Tibial nerve (tissue), 4 donors: ENCODE measurements around the gene EEF1AKMT4. TPM values are rescaled to one million over a fixed set of nuclear protein-coding genes. Genes with fewer than 3 reads are reported as not detected.

Source experiments
- DNase-seq, 2 donors: peaks; one replicate each; pipeline ENCODE4 v3.0.0-alpha.2; 2019; ENCODE audit warnings: low spot score in 2 of 2
- H3K27ac ChIP-seq, 4 donors: fragments of 200-600 bp; sonication (generic) in 3 of 4; one replicate each; pipeline ENCODE4 v1.5.1; 2017 to 2019; ENCODE audit warnings: mild to moderate bottlenecking in 1 of 4
- H3K27me3 ChIP-seq, 2 donors: fragments of 200-600 bp; sonication (generic) in 1 of 2; one replicate each; pipeline versions ENCODE4 v1.5.1 to v1.6.0; 2017 to 2019
- H3K36me3 ChIP-seq, 3 donors: fragments of 200-600 bp; sonication (generic); one replicate each; pipeline ENCODE4 v1.5.1; 2018 to 2019
- H3K4me1 ChIP-seq, 4 donors: fragments of 200-600 bp; sonication (generic) in 3 of 4; one replicate each; pipeline ENCODE4 v1.5.1; 2017 to 2019
- H3K4me3 ChIP-seq, 4 donors: fragments of 200-600 bp; sonication (generic) in 3 of 4; one replicate each; pipeline ENCODE4 v1.5.1; 2017 to 2019; ENCODE audit warnings: mild to moderate bottlenecking in 1 of 4, moderate library complexity in 1 of 4
- H3K9me3 ChIP-seq, 4 donors: fragments of 200-600 bp; sonication (generic) in 3 of 4; one replicate each; pipeline ENCODE4 v1.5.1; 2017 to 2019
- EP300 ChIP-seq, 2 donors: sonication (generic); formaldehyde crosslinking; IDR thresholded peaks; one replicate each; pipeline ENCODE4 v1.6.1; 2017; ENCODE audit warnings: antibody characterized with exemption in 2 of 2, mild to moderate bottlenecking in 1 of 2
- POLR2A ChIP-seq, 2 donors: fragments of 450-650 bp; IDR thresholded peaks; one replicate each; pipeline ENCODE4 v1.6.1; 2017; ENCODE audit warnings: antibody characterized with exemption in 2 of 2, mild to moderate bottlenecking in 2 of 2, moderate library complexity in 2 of 2
- WGBS, 2 donors: methylation state at CpG; one replicate each; pipeline ENCODE4 v1.1.5; 2018; 5-methylcytosine and 5-hydroxymethylcytosine counted together
- total RNA-seq, 4 donors: library from RNA; depleted of rRNA; stranded (reverse); fragments of >200 nt; gene quantifications; one replicate each; pipeline ENCODE4 v1.1.0, GENCODE V29; 2016
- TF ChIP-seq, protein P1 (sequence below), 5 experiments: fragments of 200-600 bp in 3 of 5; fragments of 450-650 bp in 2 of 5; sonication (generic) in 3 of 5; IDR thresholded peaks; one replicate each; pipeline ENCODE4 v1.5.1; 2016 to 2019; ENCODE audit warnings: antibody characterized with exemption in 5 of 5, mild to moderate bottlenecking in 3 of 5, moderate library complexity in 2 of 5

The EEF1AKMT4 gene
- total RNA-seq, 4 donors from 2014 or later, result 0.98 to 4.8 (median 2.5) TPM

DNA sequence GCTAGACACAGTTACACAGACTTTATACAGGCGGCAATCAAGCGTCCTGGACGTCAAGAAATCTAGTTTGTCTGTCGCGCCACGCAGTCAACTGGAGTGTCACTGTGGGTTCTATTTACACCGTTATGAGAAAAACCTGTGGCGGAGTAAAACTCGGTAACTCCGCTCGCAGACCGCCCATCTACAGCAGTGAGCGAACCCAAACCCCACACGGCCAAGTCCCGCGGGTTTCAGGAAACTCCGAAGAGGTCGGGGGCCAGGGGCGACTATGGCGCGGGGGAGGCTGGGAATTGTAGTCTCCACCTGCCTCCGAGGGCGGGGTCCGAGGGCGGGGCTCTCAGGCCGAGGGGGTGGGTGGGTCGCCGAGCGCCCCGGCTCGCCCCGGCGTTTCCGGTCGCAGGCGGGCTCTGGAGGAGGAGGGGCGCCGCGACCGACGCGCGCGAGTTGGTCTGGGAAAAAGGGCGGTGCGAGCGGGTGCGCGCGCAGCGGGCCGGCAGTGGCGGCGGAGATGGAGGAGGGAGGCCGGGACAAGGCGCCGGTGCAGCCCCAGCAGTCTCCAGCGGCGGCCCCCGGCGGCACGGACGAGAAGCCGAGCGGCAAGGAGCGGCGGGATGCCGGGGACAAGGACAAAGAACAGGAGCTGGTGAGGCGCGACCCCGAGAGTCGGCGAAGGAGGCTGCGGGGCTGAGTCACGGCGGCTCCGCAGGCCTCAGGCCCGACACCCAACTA lies 49.5 kb downstream of the EEF1AKMT4 start, which contains the start of gene PSMD2:
TSS of gene PSMD2 (plus strand) at position 483 of the 729 bp plus-strand sequence. CDS start at position 509, 26 bp downstream.
- 0 to 1% methylated on average over 60 to 67 of the region's 78 CpGs for WGBS, 2 donors
- Histone ChIP-seq H3K36me3 (peaks cover 4 to 34% (median 21%) of the 10 kb centered on the region in 3 donors), H3K9me3 (no peaks in the 10 kb centered on the region), H3K4me1 (peaks cover 3 to 22% (median 10%) of the 10 kb centered on the region in 4 donors), H3K4me3 (peak within 1 kb of the TSS; percentile 66 to 90 (median 86)), H3K27me3 (no peaks in the 10 kb centered on the region), H3K27ac (peak within 1 kb of the TSS; percentile 63 to 91 (median 84))
- TF ChIP-seq, protein P1, sequence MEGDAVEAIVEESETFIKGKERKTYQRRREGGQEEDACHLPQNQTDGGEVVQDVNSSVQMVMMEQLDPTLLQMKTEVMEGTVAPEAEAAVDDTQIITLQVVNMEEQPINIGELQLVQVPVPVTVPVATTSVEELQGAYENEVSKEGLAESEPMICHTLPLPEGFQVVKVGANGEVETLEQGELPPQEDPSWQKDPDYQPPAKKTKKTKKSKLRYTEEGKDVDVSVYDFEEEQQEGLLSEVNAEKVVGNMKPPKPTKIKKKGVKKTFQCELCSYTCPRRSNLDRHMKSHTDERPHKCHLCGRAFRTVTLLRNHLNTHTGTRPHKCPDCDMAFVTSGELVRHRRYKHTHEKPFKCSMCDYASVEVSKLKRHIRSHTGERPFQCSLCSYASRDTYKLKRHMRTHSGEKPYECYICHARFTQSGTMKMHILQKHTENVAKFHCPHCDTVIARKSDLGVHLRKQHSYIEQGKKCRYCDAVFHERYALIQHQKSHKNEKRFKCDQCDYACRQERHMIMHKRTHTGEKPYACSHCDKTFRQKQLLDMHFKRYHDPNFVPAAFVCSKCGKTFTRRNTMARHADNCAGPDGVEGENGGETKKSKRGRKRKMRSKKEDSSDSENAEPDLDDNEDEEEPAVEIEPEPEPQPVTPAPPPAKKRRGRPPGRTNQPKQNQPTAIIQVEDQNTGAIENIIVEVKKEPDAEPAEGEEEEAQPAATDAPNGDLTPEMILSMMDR (IDR thresholded peaks at IDR 0.05), result peak in 1 of 5 experiments; percentile 20
- TF ChIP-seq EP300 (IDR thresholded peaks at IDR 0.05), result peak; percentile 22 to 80
- peak; percentile 21 to 77 for TF ChIP-seq POLR2A (IDR thresholded peaks at IDR 0.05)
- peak; percentile 92 to 94 for DNase-seq

DNA sequence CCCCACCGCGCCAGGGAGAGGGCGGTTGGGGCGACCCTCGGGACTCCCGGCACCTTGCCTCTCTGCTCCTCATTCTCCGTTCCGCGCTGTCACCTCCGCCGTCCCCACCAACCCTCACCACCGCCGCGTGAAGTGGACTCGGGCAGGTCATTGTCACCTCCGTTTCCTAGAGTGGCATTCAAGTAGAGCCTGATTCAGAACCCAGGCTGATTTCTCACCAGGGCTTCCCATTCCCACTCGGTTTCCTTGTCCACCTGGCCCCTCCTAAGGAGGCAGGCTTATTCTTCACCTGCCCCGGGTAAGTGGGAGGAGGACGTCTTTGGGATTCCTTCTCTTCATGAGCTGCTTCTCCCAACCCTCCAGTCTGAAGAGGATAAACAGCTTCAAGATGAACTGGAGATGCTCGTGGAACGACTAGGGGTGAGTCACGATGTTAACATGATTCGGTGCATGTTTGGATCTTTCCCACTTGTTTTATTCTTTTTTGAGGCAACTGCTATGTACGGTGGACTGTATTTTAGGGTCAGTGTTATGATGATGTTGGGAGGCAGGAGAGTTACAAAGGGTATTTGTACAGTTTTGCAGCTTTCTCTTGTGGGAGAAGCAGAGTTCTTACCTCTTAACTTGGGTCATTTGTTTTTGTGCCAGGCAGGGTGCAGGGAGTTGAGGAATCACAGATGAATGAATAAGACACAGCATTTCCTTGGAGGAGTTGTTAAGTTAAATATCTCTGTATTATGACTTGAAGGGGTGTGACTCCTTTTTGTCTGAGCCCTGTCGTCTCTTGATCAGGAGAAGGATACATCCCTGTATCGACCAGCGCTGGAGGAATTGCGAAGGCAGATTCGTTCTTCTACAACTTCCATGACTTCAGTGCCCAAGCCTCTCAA lies 50.3 kb downstream of the EEF1AKMT4 start:
- DNase-seq, result no peak
- TF ChIP-seq EP300 (IDR thresholded peaks at IDR 0.05) (no peak), POLR2A (IDR thresholded peaks at IDR 0.05) (no peak)
- TF ChIP-seq, protein P1 (IDR thresholded peaks at IDR 0.05), result no peak
- H3K4me3 ChIP-seq, result peak overlapping the region; percentile 66 to 90 (median 86)
- H3K36me3 ChIP-seq, result peaks cover 4 to 42% (median 25%) of the 10 kb centered on the region in 3 donors
- no peaks in the 10 kb centered on the region for H3K9me3 ChIP-seq
- H3K27ac ChIP-seq, result peak overlapping the region in 3 of 4 donors; percentile 71 to 85 (median 83)
- no peaks in the 10 kb centered on the region for H3K27me3 ChIP-seq
- H3K4me1 ChIP-seq, result peaks cover 3 to 22% (median 10%) of the 10 kb centered on the region in 4 donors
- 14 to 15% methylated on average over 29 of the region's 29 CpGs for WGBS, 2 donors

DNA sequence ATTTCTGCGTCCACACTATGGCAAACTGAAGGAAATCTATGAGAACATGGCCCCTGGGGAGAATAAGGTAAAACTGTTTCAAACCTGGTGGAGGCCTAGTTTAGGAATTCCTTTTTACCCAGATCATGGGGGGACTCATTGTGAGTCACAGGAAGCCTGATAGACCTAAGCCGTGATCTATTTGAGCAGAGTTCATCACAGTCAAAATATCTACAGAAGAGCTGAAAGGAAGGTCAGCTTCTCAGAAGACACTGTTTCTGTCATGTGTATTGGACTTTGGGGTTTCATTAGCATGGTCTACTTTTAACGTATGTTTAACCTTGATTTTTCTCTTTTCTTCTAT lies 50.9 kb downstream of the EEF1AKMT4 start:
- H3K4me1 ChIP-seq, result peaks cover 3 to 22% (median 10%) of the 10 kb centered on the region in 4 donors
- H3K27ac ChIP-seq, result no peak overlapping the region
- WGBS, 2 donors, result 73 to 74% methylated on average over 3 of the region's 3 CpGs
- DNase-seq, result no peak
- no peak for TF ChIP-seq EP300 (IDR thresholded peaks at IDR 0.05)
- no peaks in the 10 kb centered on the region for H3K27me3 ChIP-seq
- peaks cover 4 to 48% (median 25%) of the 10 kb centered on the region in 3 donors for H3K36me3 ChIP-seq
- no peaks in the 10 kb centered on the region for H3K9me3 ChIP-seq
- peak overlapping the region in 1 of 4 donors; percentile 90 for H3K4me3 ChIP-seq

DNA sequence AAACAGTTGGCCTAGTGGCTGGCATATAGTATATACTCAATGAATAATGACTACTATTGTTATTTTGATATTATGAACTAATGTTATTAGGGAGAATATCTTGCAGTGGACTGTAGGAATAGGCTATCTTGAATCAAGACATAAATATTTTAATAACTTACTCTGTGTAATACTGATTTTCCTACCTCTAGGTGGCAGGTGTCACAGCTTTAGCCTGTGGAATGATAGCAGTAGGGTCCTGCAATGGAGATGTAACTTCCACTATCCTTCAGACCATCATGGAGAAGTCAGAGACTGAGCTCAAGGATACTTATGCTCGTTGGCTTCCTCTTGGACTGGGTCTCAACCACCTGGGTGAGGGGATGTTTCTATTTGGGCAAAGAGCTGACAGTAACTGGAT lies 56.1 kb downstream of the EEF1AKMT4 start:
- WGBS, 2 donors, result 67% methylated on average over 1 of the region's 1 CpG; no CpG with 5 or more reads in 1 of the 2 donors
- no peak for DNase-seq
- no peaks in the 10 kb centered on the region for H3K27me3 ChIP-seq
- no peaks in the 10 kb centered on the region for H3K9me3 ChIP-seq
- H3K27ac ChIP-seq, result no peak overlapping the region
- TF ChIP-seq, protein P1 (IDR thresholded peaks at IDR 0.05), result no peak
- TF ChIP-seq POLR2A (IDR thresholded peaks at IDR 0.05) (no peak), EP300 (IDR thresholded peaks at IDR 0.05) (no peak)
- H3K4me1 ChIP-seq, result peaks cover 0 to 5% (median 2%) of the 10 kb centered on the region in 4 donors
- H3K36me3 ChIP-seq, result peaks cover 4 to 93% (median 25%) of the 10 kb centered on the region in 3 donors
- no peak overlapping the region for H3K4me3 ChIP-seq

DNA sequence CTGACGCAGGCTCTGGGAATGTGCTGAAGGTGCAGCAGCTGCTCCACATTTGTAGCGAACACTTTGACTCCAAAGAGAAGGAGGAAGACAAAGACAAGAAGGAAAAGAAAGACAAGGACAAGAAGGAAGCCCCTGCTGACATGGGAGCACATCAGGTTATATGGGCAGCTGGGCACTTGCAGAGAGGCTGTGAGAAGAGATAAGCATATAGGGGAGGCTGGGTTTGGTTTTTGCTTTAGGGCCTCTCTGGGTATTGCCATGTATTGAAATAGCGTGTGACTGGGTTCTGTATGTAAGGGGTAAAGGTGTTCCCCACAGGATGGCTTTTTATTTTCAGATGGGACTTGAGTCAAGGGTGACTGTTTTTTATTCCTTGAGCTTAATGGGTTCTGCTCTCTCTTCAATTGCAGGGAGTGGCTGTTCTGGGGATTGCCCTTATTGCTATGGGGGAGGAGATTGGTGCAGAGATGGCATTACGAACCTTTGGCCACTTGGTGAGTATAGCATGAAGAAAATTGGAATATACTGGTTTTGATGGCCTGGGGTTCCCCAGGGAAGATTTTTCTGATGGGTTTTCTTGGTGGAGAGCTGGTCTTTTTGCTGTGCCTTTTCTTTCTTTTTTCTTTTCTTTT lies 57.0 kb downstream of the EEF1AKMT4 start:
- Histone ChIP-seq H3K4me3 (no peak overlapping the region), H3K27ac (no peak overlapping the region), H3K9me3 (no peaks in the 10 kb centered on the region), H3K27me3 (no peaks in the 10 kb centered on the region), H3K36me3 (peaks cover 4 to 86% (median 25%) of the 10 kb centered on the region in 3 donors), H3K4me1 (no peaks in the 10 kb centered on the region)
- TF ChIP-seq EP300 (IDR thresholded peaks at IDR 0.05), result no peak
- TF ChIP-seq, protein P1 (IDR thresholded peaks at IDR 0.05), result no peak
- TF ChIP-seq POLR2A (IDR thresholded peaks at IDR 0.05), result no peak
- DNase-seq, result no peak
- 92 to 94% methylated on average over 4 of the region's 4 CpGs for WGBS, 2 donors
